GM23338 (cell line): ENCODE measurements around the gene ACSL3. TPM values are rescaled to one million over a fixed set of nuclear protein-coding genes. Genes with fewer than 3 reads are reported as not detected.

ENCODE experiments used
- ATAC-seq: fragments of 200-7000 bp; cut with Tn5 transposase; 3 replicates; pipeline ENCODE4 v1.9.1; 2020
- DNase-seq: peaks from one replicate; pipeline ENCODE4 v3.0.0-alpha.2; 2015; ENCODE audit warnings: low spot score
- H2AFZ ChIP-seq: fragments of 200-600 bp; sonication (generic); 2 replicates; pipeline ENCODE4 v1.8.0; 2016; ENCODE audit warnings: antibody characterized with exemption, mild to moderate bottlenecking, moderate library complexity
- H3F3A ChIP-seq: fragments of 200-600 bp; sonication (generic); replicated peaks from 2 replicates; pipeline ENCODE4 v1.8.0; 2017; ENCODE audit warnings: antibody characterized with exemption, mixed run types, low read depth
- H3K27ac ChIP-seq: fragments of 200-600 bp; sonication (generic); 2 replicates; pipeline ENCODE4 v1.6.1; 2016; ENCODE audit warnings: low read depth
- H3K27me3 ChIP-seq: fragments of 200-600 bp; sonication (generic); 2 replicates; pipeline ENCODE4 v1.8.0; 2016; ENCODE audit warnings: mild to moderate bottlenecking, mixed run types, moderate library complexity; ENCODE audit not compliant: insufficient read depth
- H3K36me3 ChIP-seq: fragments of 200-600 bp; sonication (generic); 2 replicates; pipeline ENCODE4 v1.8.0; 2016; ENCODE audit warnings: mild to moderate bottlenecking; ENCODE audit not compliant: insufficient read depth
- H3K4me1 ChIP-seq: fragments of 200-600 bp; sonication (generic); 2 replicates; pipeline ENCODE4 v1.8.0; 2016; ENCODE audit warnings: mild to moderate bottlenecking, moderate library complexity; ENCODE audit not compliant: insufficient read depth
- H3K4me2 ChIP-seq: fragments of 200-600 bp; sonication (generic); 2 replicates; pipeline ENCODE4 v1.7.1; 2017; ENCODE audit warnings: mixed run types
- H3K4me3 ChIP-seq: fragments of 200-600 bp; sonication (generic); 2 replicates; pipeline ENCODE4 v1.6.1; 2016; ENCODE audit warnings: mixed run types
- H3K79me2 ChIP-seq: fragments of 200-600 bp; sonication (generic); replicated peaks from 2 replicates; pipeline ENCODE4 v1.8.0; 2017; ENCODE audit warnings: mild to moderate bottlenecking; ENCODE audit not compliant: insufficient read depth
- H3K9me2 ChIP-seq: fragments of 200-600 bp; sonication (generic); 2 replicates; pipeline ENCODE4 v1.8.0; 2017; ENCODE audit not compliant: insufficient read depth
- H4K20me1 ChIP-seq: fragments of 200-600 bp; sonication (generic); replicated peaks from 2 replicates; pipeline ENCODE4 v1.8.0; 2017; ENCODE audit warnings: mild to moderate bottlenecking; ENCODE audit not compliant: insufficient read depth
- H3K27ac Mint-ChIP-seq: 2 replicates; pipeline ENCODE4 v1.8.0; 2020; ENCODE audit warnings: inconsistent platforms, mild to moderate bottlenecking, moderate library complexity, mixed read lengths
- H3K27me3 Mint-ChIP-seq: 3 replicates; pipeline ENCODE4 v1.8.0; 2022; ENCODE audit warnings: low read depth, mild to moderate bottlenecking, moderate library complexity, mixed read lengths, inconsistent platforms; ENCODE audit not compliant: insufficient read depth, poor library complexity
- H3K36me3 Mint-ChIP-seq: 3 replicates; pipeline ENCODE4 v1.8.0; 2021; ENCODE audit warnings: low read depth, mild to moderate bottlenecking, inconsistent platforms, moderate library complexity, mixed read lengths
- H3K4me1 Mint-ChIP-seq: 3 replicates; pipeline ENCODE4 v1.8.0; 2020; ENCODE audit warnings: mild to moderate bottlenecking, inconsistent platforms, mixed read lengths
- H3K4me3 Mint-ChIP-seq: 3 replicates; pipeline ENCODE4 v1.8.0; 2021; ENCODE audit warnings: moderate library complexity, mild to moderate bottlenecking, inconsistent platforms, mixed read lengths
- H3K9me3 Mint-ChIP-seq: 3 replicates; pipeline ENCODE4 v1.8.0; 2020; ENCODE audit warnings: moderate library complexity, mild to moderate bottlenecking, inconsistent platforms, mixed read lengths
- CREB1 ChIP-seq: fragments of 250-450 bp; sonication (Bioruptor Pico); IDR thresholded peaks from 2 replicates; pipeline ENCODE4 v1.5.0; 2020; ENCODE audit warnings: low read depth, mild to moderate bottlenecking, moderate library complexity
- EZH2 ChIP-seq: fragments of 200-600 bp; sonication (generic); IDR thresholded peaks from one replicate; pipeline ENCODE4 v1.8.0; 2017; ENCODE audit warnings: antibody characterized with exemption, mild to moderate bottlenecking, low read depth; ENCODE audit not compliant: unreplicated experiment
- EZH2phosphoT487 ChIP-seq: fragments of 200-600 bp; sonication (generic); IDR thresholded peaks from one replicate; pipeline ENCODE4 v1.8.1; 2018; ENCODE audit warnings: antibody characterized with exemption; ENCODE audit not compliant: unreplicated experiment
- NANOG ChIP-seq: IDR thresholded peaks from 2 replicates; pipeline ENCODE4 v1.6.1; 2016; ENCODE audit warnings: antibody characterized with exemption, borderline replicate concordance
- POLR2AphosphoS5 ChIP-seq: IDR thresholded peaks from 2 replicates; pipeline ENCODE4 v1.6.1; 2016; ENCODE audit warnings: antibody characterized with exemption, low read depth
- STAT1 ChIP-seq: IDR thresholded peaks from one replicate; pipeline ENCODE4 v1.6.1; 2016; ENCODE audit warnings: antibody characterized with exemption; ENCODE audit not compliant: unreplicated experiment
- ZNF114 ChIP-seq: fragments of 250-450 bp; sonication (Bioruptor Pico); IDR thresholded peaks from 2 replicates; pipeline ENCODE4 v1.5.0; 2020; ENCODE audit warnings: mild to moderate bottlenecking, moderate library complexity
- ZNF331 ChIP-seq: fragments of 250-450 bp; sonication (Bioruptor Pico); IDR thresholded peaks from 2 replicates; pipeline ENCODE4 v1.5.0; 2020; ENCODE audit warnings: low read depth, mild to moderate bottlenecking, moderate library complexity
- polyA plus RNA-seq: library from polyadenylated mRNA; unstranded; fragments of >200 nt; fragmentation: Nextera tagmentation; extraction: Ambion mirVana; gene quantifications from 2 replicates; pipeline ENCODE4 v1.2.1, GENCODE V29; 2016
- total RNA-seq: library from RNA; depleted of rRNA; stranded (reverse); fragments of >200 nt; shearing (Covaris generic); gene quantifications from 2 replicates; pipeline ENCODE4 v1.2.3, GENCODE V29; 2014
- TF ChIP-seq, protein P1 (sequence below): IDR thresholded peaks from 2 replicates; pipeline ENCODE4 v1.6.1; 2016; ENCODE audit warnings: antibody characterized with exemption
- TF ChIP-seq, protein P2 (sequence below): fragments of 250-450 bp; sonication (Bioruptor Pico); IDR thresholded peaks from 2 replicates; pipeline ENCODE4 v1.5.0; 2020; ENCODE audit warnings: mild to moderate bottlenecking, moderate library complexity

The ACSL3 gene
- total and polyA plus RNA-seq, 2 experiments from 2014 or later: 55.3 to 130 TPM

DNA sequence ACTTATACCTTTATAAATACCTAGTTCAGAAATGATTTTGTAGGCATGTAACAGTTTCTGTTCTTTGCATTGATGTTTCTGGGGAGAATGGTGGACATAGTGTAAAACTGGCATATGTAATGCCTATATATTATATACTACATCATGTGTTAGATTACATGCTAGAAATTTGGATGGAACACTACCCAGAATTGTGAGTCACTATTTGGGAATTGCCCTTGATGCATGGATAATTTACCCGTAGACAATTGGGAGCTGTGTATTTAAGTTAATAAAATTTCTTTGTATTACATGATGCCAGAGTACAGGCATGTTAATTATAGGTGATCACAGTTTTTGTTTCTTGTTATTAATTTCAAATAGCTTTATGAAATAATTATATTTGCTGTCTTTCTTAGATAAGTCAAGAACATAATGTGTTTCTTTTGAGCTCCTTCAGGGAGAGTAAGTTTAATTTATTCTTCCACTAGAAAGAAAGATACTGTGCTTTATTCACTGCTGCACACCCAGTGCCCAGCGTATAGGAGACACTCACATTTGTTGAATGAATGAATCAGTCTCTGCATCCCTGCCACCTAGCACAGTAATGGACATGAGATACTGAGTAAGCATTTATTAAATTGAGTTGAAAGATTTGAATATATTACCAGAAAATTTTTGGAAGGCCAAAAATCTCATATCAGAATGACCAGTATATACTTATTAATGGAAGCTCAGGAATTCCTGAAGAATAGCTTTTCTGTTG is 16.9 kb downstream of the ACSL3 start (continued):
- TF ChIP-seq ZNF114 (CRISPR knock-in tag) (no peak), POLR2AphosphoS5 (no peak)

DNA sequence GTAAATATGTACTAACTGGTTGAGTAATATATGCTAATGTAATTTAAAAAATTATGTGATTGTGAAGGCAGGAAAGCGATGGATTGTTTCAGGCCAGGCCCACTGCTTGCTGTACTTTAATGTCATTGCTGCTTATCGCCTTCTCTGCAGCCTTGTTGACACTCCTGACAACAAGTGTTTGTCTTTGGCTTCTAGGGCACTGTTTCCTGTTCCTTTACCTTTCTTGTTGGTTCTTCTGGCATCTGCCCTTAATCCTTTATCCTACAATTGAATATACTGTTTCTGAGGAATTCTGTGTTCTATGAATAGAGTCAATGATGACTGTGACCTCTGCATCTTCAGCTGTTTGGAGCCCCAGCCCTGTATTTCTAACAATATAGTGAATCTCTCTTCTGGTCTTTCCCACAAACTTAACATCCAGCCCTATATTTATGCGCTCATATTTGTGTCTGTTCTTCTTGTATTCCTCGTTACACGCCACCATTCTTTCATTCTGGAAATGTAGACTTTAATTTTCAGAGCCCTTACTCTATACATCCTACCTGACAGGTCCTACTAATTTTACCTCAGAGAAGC is 17.6 kb downstream of the ACSL3 start:
- no peak for TF ChIP-seq CREB1
- no peak for TF ChIP-seq ZNF331 (CRISPR knock-in tag)
- TF ChIP-seq ZNF114 (CRISPR knock-in tag): no peak
- TF ChIP-seq, protein P1, sequence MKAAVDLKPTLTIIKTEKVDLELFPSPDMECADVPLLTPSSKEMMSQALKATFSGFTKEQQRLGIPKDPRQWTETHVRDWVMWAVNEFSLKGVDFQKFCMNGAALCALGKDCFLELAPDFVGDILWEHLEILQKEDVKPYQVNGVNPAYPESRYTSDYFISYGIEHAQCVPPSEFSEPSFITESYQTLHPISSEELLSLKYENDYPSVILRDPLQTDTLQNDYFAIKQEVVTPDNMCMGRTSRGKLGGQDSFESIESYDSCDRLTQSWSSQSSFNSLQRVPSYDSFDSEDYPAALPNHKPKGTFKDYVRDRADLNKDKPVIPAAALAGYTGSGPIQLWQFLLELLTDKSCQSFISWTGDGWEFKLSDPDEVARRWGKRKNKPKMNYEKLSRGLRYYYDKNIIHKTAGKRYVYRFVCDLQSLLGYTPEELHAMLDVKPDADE: no peak
- no peak for TF ChIP-seq EZH2phosphoT487
- TF ChIP-seq NANOG: no peak
- no peak for ATAC-seq
- no peaks in the 10 kb centered on the region for H3F3A ChIP-seq
- no peak overlapping the region for H3K27ac ChIP-seq
- no peak overlapping the region for H3K27ac Mint-ChIP-seq
- H3K4me1 Mint-ChIP-seq: peaks cover 19% of the 10 kb centered on the region
- H2AFZ ChIP-seq: no peak overlapping the region
- no peaks in the 10 kb centered on the region for H3K36me3 ChIP-seq
- peaks cover 22% of the 10 kb centered on the region for H3K4me1 ChIP-seq
- no peaks in the 10 kb centered on the region for H3K9me2 ChIP-seq
- H3K36me3 Mint-ChIP-seq: peaks cover 20% of the 10 kb centered on the region; the same call in 2 of the 3 replicates
- H3K79me2 ChIP-seq: peaks cover 100% of the 10 kb centered on the region
- peaks cover 66% of the 10 kb centered on the region for H4K20me1 ChIP-seq
- no peak overlapping the region for H3K4me3 Mint-ChIP-seq
- no peak for DNase-seq
- no peaks in the 10 kb centered on the region for H3K27me3 Mint-ChIP-seq
- no peak overlapping the region for H3K4me2 ChIP-seq
- H3K27me3 ChIP-seq: no peaks in the 10 kb centered on the region
- no peak overlapping the region for H3K4me3 ChIP-seq
- H3K9me3 Mint-ChIP-seq: peaks cover 14% of the 10 kb centered on the region; the same call in 2 of the 3 replicates

DNA sequence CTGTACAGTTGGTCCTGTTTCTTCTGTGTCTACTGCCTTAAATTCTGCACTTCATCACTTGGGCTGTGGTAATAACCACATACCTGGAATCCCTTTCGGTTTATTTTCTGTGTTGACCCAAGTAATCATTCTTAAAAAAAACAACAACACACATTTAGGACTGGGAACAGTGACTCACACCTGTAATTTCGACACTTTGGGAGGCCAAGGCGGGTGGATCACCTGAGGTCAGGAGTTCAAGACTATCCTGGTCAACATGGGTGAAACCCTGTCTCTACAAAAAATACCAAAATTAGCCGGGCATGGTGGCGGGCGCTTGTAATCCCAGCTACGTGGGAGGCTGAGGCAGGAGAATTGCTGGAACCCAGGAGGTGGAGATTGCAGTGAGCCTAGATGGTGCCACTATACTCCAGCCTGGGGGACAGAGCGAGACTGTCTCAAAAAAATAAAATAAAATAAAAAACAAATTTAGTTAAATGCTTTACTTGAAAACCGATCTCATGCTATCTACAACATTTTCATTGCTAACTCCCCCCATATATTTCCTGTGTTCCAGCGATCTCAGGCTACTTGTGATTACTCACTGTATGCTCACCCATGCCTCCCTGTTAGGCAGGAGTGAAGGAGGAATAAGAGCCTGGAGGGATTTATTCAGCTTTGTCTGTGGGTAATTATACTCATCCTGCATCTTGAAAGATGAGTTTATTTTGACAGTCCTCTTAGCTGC is 18.2 kb downstream of the ACSL3 start:
- H3K4me2 ChIP-seq: no peak overlapping the region
- no peaks in the 10 kb centered on the region for H3K9me2 ChIP-seq
- DNase-seq: no peak
- no peak overlapping the region for H2AFZ ChIP-seq
- H3K27me3 ChIP-seq: no peaks in the 10 kb centered on the region
- no peak overlapping the region for H3K4me3 ChIP-seq
- peaks cover 100% of the 10 kb centered on the region for H3K79me2 ChIP-seq
- H4K20me1 ChIP-seq: peaks cover 70% of the 10 kb centered on the region
- Mint-ChIP-seq H3K9me3 (peaks cover 14% of the 10 kb centered on the region; the same call in 2 of the 3 replicates), H3K27ac (no peak overlapping the region), H3K36me3 (peaks cover 20% of the 10 kb centered on the region; the same call in 2 of the 3 replicates), H3K27me3 (no peaks in the 10 kb centered on the region), H3K4me1 (peaks cover 24% of the 10 kb centered on the region), H3K4me3 (no peak overlapping the region)
- peaks cover 26% of the 10 kb centered on the region for H3K4me1 ChIP-seq
- no peaks in the 10 kb centered on the region for H3K36me3 ChIP-seq
- no peaks in the 10 kb centered on the region for H3F3A ChIP-seq
- ATAC-seq: no peak
- no peak overlapping the region for H3K27ac ChIP-seq
- TF ChIP-seq NANOG (no peak), POLR2AphosphoS5 (no peak), EZH2 (no peak), ZNF114 (CRISPR knock-in tag) (no peak), STAT1 (no peak), CREB1 (no peak), ZNF331 (CRISPR knock-in tag) (no peak)
- TF ChIP-seq, protein P2, sequence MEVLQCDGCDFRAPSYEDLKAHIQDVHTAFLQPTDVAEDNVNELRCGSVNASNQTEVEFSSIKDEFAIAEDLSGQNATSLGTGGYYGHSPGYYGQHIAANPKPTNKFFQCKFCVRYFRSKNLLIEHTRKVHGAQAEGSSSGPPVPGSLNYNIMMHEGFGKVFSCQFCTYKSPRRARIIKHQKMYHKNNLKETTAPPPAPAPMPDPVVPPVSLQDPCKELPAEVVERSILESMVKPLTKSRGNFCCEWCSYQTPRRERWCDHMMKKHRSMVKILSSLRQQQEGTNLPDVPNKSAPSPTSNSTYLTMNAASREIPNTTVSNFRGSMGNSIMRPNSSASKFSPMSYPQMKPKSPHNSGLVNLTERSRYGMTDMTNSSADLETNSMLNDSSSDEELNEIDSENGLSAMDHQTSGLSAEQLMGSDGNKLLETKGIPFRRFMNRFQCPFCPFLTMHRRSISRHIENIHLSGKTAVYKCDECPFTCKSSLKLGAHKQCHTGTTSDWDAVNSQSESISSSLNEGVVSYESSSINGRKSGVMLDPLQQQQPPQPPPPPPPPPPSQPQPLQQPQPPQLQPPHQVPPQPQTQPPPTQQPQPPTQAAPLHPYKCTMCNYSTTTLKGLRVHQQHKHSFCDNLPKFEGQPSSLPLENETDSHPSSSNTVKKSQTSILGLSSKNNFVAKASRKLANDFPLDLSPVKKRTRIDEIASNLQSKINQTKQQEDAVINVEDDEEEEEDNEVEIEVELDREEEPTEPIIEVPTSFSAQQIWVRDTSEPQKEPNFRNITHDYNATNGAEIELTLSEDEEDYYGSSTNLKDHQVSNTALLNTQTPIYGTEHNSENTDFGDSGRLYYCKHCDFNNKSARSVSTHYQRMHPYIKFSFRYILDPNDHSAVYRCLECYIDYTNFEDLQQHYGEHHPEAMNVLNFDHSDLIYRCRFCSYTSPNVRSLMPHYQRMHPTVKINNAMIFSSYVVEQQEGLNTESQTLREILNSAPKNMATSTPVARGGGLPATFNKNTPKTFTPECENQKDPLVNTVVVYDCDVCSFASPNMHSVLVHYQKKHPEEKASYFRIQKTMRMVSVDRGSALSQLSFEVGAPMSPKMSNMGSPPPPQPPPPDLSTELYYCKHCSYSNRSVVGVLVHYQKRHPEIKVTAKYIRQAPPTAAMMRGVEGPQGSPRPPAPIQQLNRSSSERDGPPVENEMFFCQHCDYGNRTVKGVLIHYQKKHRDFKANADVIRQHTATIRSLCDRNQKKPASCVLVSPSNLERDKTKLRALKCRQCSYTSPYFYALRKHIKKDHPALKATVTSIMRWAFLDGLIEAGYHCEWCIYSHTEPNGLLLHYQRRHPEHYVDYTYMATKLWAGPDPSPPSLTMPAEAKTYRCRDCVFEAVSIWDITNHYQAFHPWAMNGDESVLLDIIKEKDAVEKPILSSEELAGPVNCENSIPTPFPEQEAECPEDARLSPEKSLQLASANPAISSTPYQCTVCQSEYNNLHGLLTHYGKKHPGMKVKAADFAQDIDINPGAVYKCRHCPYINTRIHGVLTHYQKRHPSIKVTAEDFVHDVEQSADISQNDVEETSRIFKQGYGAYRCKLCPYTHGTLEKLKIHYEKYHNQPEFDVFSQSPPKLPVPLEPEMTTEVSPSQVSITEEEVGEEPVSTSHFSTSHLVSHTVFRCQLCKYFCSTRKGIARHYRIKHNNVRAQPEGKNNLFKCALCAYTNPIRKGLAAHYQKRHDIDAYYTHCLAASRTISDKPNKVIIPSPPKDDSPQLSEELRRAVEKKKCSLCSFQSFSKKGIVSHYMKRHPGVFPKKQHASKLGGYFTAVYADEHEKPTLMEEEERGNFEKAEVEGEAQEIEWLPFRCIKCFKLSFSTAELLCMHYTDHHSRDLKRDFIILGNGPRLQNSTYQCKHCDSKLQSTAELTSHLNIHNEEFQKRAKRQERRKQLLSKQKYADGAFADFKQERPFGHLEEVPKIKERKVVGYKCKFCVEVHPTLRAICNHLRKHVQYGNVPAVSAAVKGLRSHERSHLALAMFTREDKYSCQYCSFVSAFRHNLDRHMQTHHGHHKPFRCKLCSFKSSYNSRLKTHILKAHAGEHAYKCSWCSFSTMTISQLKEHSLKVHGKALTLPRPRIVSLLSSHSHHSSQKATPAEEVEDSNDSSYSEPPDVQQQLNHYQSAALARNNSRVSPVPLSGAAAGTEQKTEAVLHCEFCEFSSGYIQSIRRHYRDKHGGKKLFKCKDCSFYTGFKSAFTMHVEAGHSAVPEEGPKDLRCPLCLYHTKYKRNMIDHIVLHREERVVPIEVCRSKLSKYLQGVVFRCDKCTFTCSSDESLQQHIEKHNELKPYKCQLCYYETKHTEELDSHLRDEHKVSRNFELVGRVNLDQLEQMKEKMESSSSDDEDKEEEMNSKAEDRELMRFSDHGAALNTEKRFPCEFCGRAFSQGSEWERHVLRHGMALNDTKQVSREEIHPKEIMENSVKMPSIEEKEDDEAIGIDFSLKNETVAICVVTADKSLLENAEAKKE (CRISPR knock-in tag): no peak
